C1 segment of cervical spinal cord (tissue), 14 donors: ENCODE measurements around the gene CIAO3.
"Not testable (repeated sequence)": the region's sequence is repeated elsewhere in the genome, so short reads cannot be mapped to it uniquely, and the experiment has no call there.

Experiments
- DNase-seq, 14 donors: peaks; one replicate each; lab custom pipeline; 2025; lab: John Stamatoyannopoulos, UW

The CIAO3 gene

DNA sequence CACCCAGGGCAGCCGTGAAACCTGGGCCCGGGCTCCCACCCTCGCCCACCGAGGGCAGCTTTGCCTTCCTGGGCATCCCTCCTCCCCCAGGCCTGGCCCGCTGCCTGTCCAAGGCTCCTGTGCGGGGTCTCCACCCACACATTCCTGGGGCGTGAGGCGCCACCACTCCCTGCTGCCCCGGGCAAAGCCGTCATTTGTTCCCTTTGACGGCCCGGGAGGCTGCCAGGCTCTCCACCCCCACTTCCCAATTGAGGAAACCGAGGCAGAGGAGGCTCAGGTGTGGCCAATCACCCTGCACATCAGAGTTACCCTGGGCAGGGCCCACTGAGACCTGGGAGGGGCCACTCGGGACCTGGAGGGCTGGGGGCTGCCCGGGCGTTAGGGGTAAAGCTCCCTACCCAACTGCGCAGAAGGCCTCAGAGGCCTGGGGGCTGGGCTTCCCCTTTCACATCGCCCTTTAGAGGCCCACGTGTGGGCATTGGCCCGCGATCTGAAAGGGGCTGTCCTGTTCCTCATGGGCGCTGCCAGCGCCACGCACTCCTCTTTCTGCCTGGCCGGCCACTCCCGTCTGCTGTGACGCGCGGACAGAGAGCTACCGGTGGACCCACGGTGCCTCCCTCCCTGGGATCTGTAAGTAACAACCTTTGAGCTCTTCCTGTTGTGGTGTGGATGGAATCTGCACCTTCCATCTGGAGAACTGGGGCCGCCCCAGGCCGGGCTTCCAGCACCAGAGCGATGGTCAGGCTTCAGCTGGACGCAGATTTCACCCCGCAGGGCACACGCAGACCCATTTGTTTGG, 19.9 kb upstream of the CIAO3 start, which contains the start of gene MSLN:
Gene MSLN, plus strand, starts transcription at position 190 of the 799 bp plus-strand sequence. CDS start 1,947 bp downstream, outside the sequence.
- no peak for DNase-seq

DNA sequence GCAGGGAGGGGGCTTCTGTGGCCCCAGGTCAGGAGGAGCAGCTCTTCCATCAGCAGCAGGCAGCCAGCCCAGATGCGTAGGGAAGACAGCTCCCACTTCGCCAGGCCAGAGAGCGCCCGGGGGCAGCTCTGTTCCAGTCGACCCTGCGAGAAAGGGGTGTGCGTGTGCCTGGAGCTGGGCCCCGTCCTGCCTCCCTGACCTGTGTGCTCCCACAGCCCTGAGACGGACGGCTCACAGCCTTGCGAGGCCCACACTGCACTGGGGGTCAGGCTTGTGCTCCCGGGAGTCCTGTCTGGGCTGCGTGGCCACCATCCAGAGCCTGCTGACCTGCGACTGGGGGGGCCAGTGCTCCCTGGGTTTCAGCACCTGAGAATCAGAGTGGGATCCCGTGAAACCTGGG, 19.3 kb upstream of the CIAO3 start:
- DNase-seq: no peak

DNA sequence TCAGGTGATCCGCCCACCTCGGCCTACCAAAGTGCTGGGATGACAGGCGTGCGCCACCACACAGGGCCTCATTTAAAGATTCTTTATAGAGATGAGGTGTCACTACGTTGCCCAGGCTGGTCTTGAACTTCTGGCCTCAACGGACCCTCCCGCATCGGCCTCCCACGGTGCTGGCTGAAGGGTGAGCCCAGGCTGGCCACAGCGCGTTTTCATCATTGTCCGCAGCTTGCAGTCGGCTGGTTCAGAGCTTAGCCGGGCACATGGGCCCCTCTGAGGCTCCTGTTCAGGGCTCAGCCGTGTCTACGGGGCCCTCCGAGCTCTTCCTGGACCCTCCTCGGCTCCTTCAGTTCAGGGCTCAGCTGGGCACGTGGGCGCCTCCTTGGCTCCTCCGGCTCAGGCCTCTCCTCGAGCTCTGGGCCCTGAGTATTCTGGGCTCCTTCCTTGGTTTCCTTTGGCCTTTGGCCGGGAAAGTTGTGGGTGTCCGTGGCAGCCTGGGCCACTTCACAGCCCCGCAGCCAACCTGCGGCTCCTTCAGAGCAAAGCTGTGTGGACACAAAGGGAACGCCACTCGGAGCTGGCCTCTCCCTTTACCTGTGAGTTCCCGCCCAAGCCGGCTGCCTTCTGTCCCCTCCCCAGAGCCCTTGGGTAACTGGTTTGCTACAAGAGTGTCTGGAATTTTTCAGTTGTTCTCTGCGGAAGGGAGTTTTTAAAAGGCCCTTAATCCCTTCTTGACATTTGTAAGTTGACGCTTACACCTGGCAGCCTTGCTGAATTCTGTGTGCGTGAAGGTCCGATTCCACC, 18.5 kb upstream of the CIAO3 start:
- no peak for DNase-seq

DNA sequence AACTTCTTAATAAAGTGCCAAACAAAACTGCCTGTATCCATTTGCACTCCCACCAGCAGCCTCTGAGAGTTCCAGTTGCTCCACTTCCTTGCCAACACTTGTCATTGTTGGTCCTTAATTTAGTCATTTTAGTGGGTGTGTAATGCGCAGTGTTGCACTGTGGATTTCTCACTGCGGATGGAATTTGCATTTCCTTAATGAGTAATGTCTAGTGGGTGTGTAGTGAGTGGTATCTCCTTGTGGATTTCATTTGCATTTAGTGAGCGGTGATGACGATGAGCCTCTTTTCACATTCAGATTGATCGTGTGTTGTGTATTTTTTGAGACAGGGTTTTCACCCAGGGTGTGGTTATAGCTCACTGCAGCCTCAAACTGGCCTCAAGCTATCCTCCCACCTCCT, 15.6 kb upstream of the CIAO3 start:
- no peak for DNase-seq

DNA sequence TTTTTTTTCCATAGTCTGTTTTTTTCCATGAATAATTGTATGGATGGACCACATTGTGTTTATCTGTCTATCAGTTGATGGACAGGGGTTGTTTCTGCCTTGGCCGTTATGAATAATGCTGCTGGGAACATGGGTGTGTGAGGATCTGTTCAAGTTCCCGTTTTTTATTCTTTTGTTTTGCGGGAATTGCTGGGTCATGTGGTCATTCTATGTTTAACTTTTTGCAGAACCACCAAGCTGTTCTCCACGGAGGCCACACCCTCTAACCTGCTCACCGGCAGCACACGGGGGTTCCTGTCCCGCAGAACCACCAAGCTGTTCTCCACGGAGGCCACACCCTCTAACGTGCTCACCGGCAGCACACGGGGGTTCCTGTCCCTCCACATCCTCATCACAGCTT, 13.9 kb upstream of the CIAO3 start:
- DNase-seq: no peak

DNA sequence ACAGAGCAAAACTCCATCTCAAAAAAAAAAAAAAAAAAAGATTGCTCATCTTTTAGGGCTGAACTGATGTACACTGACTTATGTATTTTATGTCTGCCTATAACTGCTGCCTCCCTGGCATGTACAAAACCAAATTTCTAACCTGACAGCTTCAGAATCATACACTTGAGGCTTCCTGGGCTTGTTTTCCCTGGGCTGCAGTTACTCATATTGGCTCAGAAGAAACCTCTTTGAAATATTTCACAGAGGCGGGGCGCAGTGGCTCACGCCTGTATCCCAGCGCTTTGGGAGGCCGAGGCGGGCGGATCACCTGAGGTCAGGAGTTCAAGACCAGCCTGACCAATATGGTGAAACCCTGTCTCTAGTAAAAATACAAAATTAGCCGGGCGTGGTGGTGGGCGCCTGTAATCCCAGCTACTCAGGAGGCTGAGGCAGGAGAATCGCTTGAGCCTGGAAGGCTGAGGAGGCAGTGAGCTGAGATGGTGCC, 13.4 kb upstream of the CIAO3 start:
- DNase-seq: not testable (repeated sequence)

DNA sequence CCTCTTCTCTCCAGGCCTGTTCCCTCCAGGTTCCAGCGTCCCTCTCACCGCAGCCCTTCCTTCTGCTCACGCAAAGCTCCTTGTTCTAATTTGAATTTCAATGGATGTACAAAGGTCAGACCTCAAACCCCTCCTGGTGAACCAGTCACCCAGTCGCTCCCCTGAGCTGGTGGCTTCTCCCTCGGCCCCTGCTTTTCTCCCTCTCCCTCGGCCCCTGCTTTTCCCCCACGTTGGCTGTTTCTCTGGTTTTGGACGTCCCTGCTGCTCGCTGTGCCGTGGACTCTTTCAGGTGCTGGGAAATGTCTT, 11.2 kb upstream of the CIAO3 start:
- DNase-seq: no peak

DNA sequence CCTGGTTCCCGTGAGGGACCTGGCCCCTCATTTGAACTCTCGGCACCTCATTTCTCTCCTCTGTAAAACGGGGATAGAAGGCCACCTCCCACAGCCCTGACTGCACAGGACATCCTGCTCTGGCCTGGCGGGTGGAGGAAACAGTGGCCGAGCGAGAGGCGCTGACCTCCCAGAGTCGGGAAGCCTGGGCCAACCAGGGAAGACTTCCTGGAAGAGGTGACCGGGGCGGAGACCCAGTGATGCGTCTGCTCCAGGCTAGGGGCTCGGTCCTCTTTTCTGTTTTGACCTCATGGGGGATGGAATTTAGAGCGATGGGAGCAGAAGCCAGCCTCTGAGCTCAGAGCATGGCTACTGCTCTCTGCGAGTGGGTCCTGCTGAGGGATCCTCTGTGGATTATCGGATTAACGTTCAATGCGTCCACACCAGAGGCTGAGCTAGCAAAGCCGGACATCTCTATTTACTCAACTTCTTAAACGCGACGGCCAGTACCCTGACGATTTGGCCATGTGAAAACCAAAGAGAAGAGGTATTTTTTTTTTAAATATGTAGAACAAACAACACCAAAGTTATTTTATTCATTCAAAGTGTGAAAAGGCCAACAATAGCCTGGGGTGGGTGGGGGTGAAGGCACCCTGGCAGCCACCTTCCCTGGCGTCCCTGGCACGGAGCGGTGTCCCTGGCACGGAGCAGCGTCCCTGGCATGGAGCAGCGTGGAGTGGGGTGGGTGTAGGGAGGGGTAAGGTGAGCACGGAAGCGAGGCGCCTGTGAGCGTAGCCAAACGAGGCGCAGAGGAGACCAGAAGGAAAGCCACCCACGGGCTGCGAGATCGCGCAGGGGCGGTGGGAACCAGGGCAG, 10.6 kb upstream of the CIAO3 start:
- DNase-seq: peak in 2 of 14 donors; percentile 3 to 8

DNA sequence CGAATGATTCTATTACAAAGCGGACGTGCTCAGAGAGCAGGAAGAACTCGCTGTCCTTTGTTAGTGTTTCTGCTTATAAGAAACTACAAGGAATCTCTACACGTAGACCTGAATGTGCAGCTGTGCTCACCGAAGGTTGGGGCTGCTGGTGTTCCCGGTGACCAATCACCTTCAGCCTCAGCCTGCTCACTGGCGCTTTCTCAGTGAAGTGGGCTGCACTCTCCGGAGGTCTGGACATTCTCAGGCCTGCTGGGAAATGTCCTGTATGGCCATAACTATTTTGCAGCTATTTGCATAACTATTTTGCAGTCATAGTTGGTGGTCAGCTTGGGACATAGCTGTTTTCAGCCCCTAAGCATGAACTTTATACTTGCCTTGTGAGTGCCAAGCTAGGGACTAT, 9.7 kb upstream of the CIAO3 start:
- no peak for DNase-seq

DNA sequence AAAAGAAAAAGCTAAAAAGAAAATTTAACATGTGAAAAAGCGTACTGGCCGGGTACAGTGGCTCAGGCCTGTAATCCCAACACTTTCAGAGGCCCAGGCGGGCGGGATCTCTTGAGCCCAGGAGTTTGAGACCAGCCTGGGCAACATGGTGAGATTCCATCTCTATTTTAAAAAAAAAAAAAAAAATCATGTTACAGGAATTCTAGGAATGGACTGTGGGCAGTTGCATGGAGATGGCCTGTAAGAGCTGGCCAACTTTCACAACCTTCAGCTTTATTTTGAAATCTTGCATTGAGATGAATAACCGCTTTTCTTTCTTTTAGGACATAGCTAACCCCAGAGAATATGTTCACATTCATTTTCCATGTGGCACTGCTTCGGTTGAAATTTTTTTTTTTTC, 8.2 kb upstream of the CIAO3 start:
- no peak for DNase-seq

DNA sequence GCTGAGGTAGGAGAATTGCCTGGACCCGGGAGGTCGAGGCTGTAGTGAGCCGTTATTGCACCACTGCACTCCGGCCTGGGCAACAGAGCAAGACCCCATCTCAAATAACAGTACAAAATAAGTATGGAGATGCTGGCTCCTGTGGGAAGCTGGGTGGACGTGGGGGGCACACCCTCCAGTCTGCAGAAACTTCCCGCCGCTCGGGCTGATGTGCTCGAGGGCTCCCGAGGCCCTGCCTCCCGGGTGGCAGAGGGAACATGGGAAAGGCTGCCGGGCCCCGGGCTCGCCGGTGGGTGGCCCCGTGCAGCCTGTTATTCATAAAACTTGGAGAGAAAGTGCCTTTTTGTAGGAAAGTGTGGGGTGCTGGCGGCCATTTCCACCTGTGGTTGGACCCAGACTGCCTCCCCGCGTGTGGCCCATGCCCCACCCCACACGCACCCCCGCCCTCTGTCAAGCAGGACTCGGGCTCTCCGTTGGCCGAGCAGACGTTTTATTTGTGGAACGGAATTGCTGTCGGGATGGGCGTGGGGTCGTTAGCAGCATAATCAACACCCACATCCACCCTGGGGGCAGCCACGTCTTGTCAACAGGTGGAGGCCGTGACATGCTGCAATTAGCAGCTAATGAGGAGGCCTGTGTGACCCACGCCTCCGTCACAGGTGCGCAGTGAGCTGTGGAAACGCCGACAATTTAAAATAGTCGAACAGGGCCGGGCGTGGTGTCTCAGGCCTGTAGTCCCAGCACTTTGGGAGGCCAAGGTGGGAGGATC, 7.4 kb upstream of the CIAO3 start:
- no peak for DNase-seq

DNA sequence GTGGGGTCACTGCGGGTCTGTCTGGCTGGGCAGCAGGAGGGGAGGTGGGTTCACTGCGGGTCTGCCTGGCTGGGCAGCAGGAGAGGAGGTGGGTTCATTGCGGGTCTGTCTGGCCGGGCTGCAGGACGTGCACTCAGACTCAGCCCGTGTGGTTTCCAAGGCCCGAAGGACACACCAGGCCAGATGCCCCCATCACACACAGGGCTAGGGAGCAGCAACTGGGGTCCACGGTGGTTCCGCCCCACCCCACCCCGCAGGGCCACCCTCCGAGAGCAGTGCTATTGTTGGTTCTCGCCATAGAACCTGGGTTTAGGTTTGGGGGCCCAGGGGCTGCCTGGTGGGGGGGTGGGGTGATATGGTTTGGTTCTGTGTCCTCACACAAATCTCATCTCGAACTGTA, 5.8 kb upstream of the CIAO3 start:
- DNase-seq: no peak

DNA sequence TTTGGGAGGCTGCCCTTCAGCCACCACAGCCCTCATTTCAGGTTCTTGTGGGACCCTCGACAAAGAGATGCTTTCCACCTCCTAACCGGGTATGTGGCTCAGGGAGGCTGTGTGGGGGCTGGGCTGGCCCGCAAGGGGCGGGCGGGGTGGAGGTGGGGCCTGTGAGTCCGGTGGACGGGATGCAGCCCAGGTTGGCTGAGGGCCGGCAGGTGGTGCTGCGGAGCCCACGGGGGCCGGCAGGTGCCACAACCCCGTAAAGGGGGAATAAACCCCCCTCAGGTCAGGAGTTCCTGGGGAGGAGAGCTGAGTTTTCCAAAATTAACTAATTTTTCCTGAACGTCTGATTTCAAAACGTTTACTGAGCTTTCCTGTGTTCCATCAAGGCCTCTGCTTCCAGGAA, 4.9 kb upstream of the CIAO3 start:
- DNase-seq: no peak

DNA sequence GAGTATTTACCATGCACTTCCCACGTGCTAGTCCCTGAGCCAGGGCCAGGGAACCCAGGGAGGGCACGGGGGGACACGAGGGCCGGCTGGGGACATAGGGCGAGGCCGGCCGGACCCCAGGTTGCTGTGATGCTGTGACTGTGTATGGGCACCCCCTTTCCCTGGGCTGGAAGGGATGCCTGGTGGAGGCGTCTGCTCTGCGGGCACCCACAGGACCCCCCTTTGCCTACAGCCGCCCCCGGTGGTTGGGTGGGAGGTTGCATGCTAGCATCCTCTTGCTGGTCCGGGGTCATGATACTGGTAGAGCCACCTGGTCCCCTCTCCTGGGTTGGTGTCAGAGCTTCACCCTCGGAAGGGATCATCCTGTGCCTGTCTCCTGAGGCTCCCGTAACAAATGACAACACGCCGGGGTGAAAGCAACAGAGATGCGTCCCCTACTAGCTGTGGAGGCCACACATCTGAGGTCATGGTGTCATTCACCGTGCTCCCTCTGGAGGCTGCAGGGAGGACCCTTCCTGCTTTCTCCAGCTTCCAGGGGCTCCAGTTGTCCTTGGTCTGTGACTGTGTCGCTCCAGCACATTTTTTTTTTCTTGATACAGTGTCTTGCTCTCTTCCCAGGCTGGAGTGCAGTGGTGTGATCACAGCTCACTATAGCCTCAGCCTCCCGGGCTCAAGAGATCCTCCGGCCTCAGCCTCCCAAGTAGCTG, 3.1 kb upstream of the CIAO3 start:
- no peak for DNase-seq

DNA sequence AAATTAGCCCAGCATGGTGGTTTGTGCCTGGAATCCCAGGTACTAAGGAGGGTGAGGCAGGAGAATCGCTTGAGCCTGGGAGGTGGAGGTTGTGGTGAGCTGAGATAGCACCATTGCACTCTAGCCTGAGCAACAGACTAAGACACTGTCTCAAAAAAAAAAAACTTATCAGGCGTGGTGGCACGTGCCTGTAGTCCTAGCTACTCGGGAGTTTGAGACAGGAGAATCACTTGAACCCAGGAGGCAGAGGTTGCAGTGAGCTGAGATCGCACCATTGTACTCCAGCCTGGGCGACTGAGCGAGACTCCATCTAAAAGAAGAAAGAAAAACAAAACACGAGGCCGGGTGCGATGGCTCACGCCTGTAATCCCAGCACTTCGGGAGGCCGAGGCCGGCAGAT, 2.1 kb upstream of the CIAO3 start:
- not testable (repeated sequence) for DNase-seq

DNA sequence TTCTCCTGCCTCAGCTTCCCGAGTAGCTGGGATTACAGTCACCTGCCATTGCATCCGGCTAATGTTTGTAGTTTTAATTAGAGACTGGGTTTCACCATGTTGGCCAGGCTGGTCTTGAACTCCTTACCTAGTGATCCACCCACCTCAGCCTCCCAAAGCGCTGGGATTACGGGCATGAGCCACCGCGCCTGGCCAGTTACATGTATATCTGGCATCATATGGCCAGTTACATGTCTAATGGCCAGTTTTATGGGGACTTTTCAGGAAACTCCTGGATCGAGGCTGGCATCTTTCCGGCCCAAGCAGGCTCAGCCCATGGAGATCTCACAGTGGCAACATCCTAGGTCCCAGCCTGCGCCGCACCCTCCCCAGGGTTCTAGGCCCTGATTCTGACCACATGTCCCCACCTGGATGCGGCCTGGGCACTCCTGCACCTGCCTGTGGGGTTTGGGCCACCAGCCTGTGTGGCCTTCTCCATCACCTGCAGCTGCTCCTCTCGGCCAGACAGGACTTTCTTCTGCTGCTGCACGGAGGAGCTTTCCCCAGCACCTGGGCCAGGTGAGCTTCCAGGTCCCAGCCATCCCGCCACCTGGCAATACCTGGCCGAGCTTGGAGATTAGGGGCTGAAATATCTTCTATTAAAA, 1.3 kb upstream of the CIAO3 start:
- DNase-seq: no peak

DNA sequence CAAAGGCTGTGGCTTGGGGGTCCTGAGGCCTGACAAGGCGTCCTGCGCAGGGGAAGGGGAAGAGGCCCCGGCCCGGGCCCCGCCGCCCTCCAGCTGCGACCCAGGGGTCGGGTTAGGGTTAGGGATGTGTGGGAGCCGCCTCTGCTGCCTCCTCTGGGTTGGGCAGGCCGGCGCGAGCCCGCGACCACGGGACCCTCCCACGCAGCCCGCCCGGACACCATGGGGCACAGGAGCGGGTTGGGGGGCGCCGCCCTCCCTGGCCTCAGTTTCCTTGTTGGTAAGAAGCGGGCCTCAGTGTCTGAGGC, 386 bp downstream of the CIAO3 start:
- no peak for DNase-seq

DNA sequence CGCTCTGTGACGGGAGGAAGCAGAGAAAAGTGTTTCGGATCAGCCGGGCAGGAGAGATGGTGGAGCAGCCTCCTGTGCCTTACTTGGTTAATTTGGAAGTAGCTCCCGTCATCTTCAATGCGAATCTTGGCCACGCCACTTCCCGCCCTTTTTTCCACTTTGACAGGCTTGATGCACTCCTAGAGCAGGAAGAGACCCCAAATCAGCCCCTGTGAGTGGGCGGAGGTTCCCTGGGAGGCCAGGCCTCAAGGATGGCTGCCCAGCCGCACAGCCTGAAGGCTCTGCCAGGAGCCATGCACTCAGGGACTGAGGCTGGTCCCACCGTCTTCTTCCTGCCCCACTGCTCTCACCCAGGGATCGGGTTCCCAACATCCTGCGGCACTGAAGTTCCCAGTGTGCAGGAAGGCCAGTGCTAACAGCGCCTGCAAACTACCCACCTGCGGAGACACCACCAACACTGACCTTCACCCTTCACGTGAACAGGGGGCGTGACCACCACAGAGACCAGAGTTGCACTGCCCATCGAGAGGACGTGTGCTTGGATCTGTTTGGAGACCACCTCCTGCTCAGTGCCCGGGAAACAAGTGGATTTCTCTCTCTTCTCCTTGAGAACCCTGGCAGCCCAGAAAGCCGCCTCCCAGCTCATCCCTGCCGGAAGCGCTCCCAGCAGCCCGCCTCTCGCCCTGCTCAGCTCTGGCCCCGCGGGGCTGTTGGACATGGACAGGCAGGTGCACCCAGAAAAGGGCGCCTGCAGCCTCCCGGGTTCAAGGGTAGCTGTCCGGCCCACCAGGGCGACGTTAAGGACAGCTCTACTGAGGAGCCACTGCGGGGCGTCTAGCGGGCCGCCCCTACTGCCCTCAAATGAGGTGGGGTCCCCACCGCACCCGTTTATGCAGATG, 988 bp downstream of the CIAO3 start:
- DNase-seq: no peak

DNA sequence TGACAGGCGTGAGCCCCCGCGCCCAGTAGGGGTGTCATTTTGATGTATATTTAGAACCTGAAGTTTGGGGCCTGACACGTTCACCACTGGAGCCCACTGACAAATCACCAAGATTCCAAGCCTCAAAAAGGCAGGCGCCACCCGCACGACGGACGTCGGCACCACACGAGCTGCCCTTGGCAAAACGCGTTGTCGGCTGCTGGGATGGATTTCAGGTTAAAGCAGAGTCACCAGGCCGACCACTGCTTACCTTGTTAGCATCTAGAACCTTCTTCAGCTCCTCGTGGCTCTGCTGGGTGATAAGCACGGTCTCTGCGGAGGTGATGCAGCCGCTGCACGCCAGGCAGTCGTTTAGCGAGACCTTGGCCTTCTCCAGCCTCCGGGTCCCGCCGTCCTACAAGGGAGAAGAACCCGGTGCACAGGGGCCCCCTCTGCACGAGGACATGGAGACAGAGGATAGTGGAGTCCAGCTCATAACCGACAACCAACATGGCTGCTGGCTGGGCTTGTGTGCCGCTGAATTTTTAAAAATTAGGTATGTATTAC, 3.8 kb downstream of the CIAO3 start:
- no peak for DNase-seq
